Measurements from ENCODE around the gene MXD3.

DNA sequence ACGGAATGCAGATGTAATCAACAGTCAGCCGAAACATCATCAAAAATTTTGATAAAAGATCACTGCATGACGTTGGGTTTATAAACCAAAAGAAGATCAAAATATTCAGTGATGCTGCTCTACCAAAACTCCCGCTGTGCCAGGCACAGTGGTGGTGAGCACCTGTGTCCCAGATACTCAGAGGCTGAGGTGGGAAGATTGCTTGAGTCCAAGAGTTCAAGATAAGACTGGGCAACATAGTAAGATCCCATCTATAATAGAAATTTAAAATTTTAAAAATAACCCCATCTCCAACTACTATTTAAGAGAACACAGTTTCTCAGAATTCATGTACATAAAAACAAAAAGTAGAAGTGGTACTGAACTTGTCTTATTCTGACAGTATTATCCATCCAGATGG is 36.0 kb upstream of the MXD3 start:
- TF ChIP-seq CTCF (IDR thresholded peaks at IDR 0.05; ENCODE audit: low read length) (no peak), EZH2 (IDR thresholded peaks at IDR 0.05; ENCODE audit: borderline replicate concordance, low read length) (no peak)

Measured in OCI-LY1 (cell line).